NCI-H82 (cell line): ENCODE measurements around the gene SOX6.

Experiments
- DNase-seq: peaks from one replicate; lab custom pipeline; 2025; lab: John Stamatoyannopoulos, UW

The SOX6 gene

DNA sequence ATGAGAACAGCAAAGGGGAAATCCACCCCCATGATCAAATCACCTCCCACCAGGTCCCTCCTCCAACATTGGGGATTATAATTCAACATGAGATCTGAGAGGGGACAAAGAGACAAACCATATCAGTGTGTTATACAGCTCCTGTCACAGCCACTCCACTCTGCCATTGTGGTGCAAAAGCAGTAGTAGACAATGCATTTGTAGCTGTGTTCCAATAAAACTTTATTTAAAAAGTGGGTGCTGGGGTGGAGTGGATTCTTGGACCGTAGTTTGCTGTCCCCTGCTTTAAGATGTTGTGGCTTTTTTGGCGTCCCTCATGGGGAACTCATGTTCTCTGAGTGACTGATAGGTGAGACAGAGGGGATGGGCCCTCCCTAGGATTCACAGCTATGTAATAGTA is 399.1 kb downstream of the SOX6 start:
- no peak for DNase-seq

DNA sequence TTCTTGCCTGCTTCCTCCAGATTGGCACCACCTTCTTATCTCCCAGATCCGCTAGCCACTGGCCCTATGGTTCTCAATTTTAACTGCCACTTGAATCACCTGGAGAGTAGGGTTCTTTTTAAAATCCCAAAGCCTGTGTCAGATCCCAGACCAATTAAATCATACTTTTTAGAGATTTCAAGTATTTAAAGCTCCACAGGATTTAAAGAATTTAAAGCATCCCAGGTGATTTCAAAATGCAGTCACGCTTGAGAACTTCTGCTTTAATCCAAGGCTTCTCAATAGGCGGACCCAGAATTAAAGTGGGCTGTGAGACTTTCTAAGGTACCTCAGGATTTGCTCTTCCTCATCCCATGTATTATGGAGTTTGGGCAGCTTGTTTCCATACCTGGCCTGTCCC is 400.0 kb downstream of the SOX6 start:
- DNase-seq: no peak

DNA sequence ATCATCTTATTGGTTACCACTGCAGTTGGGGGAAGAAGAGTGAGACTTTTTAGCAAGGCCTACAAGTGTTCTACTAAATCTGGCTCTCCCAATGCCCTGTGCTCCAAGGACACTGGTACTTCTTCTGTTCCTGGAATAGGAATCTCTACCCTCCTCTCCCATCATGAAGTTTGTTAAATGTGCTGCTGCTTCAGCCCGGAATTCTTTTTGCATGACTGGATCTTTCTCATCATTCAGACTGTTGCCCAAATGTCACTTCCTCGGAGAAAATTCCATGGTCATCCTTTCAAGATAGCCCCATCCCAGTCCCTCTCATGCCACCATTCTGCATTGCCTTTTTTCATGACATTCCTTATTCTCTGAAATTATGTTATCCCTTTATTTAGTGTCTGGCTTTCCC is 400.8 kb downstream of the SOX6 start:
- no peak for DNase-seq

DNA sequence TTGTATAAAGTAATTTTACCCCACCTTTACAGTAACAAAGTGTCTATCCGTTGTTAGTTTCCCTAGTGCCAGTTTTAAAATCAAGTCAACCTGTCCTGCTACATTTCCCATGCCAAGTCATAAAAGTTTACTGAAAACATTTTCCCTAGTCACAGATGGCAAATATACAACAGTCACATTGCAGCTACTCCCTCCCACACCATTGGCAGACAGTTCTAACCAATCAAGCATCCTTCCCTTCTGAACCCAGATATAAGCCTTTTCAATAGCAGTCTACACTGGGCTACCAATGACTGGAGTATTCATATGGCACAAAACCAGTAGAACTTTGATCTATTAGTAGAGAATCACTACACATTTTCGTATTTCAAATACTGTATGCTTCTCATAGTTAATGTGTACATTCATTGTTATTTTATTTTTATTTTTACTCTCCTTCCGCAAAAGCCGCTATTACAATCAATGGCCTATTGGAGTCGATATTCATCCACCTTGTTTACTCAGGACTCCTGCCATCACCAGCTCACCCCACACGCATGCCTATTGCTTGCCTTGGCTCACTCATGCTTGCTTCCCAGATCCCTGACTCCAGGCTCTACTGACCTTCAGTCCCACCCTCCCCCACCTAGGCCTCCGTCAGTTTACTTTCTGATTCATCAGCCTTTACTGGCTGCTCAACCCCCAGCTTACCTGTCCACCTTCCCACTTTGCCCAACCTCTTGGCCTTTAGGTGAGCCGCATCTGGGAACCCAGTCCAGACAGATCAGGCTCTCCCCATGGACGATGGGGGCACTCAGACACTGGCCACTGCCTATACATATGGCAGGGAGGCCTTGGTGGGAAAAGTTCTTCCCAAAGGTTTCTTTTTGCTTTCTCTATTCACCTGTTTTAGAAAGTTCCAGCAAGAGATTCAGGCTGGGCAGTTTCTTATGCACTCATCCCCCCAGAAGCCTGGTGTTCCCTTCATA is 408.4 kb downstream of the SOX6 start:
- DNase-seq: no peak

DNA sequence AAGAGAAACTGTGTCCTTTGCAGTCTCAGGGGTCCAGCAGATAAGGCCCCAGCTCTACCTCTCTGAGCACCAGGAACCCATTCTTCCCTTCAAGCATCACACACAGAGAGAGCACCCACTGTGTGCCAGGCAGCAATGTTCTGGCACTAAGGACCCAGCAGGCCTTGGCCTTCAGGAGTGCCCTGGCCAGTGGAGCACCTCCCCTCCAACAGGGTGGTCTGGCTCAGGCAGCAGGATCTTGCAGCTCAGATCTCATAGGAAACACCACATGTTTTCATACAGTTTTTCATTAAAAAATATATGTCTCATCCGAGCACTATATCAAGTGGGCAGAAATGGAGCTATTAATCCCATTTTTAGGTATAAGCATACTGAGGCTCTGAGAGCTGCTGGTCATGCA is 410.6 kb downstream of the SOX6 start:
- DNase-seq: no peak

DNA sequence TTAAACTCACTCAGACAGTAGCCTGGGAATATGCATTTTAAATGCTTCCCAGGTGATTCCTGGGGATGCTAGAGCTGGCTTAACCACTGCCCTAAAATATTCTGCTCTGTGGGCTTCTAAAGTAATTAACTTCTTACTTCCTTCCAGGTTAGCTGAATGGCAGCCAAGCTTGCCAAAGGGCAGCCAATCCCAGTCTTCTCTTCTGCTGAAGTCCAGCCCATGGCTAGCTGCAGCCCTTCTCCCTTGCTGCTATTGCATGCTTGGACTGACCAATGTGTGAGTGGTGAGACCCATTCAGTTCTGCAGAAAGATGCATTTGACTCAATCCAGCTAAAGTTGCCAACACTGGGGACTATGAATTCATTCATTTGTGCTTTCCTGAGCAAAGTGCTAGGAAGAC is 411.9 kb downstream of the SOX6 start:
- no peak for DNase-seq

DNA sequence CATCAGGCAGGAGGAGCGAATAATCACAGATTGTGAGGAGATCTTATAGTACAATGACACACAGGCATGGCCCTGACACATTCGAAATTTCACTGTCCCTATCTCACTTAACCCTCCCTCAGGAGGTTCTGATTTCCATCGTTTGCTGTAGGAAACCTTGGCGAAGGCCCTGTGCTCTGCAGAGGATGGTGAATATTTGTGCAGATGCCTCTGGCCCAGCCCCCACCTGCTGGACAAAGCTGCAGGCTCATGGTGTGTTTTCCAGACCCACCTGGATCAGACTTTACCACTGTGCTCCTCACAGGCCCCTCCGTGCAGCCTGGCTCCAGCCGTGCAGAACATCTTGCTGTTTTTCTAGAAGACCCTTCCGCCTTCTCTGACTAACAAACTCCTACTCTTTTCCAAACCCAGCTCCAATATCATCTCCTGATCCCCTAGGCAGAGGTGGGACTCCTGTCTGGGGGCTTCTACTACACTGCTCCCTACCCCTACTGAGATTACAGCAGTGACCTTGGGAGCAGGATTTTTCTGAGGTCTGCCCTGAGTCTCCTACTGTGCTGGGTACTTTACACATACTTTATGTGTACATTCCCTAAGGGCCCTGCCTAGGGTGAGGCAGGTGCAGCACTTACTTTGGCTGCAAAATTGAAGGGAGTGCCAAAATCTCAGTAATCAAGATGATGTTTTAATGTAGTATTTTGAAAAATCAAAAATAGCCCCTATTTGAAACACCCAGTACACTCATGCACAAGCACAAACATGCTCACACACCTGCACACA is 412.7 kb downstream of the SOX6 start:
- no peak for DNase-seq

DNA sequence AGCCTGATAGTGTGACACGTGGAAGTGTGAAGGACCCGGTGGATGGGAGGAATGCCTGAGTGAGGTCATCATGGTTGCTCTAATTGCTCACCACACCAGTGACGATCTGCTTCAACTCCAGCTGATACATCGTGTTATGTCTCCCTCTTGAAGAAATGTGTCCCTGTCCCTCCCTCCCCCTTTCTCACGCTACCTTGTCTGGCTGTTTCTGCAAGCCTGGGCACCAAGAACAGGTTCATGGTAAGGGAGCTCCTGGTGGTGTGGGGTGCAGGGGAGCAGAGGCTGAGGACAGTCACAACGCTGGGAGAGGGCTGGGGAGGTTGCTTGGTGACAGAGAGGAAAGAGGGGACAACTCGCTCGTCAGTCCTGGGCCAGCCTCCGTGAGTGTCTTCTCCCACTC is 413.4 kb downstream of the SOX6 start:
- no peak for DNase-seq

DNA sequence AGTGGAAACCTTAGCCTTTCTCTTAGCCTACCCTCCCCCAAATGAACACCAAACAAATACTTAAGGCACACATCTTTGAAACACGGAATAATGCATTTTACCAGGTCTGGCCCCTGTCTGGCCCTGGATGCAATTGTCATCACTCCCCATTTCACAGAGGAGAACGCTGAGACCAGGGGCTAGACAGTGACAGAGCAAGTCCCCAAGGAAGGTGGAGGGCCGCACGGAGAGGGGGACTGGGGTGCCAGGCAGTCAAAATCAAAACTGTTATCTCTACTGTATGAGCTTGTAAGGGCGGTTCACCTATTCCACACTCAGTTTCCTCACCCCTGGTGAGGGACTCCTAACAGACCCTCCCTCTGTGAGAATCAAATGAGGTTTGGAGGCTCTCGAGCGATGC is 414.2 kb downstream of the SOX6 start:
- DNase-seq: no peak

DNA sequence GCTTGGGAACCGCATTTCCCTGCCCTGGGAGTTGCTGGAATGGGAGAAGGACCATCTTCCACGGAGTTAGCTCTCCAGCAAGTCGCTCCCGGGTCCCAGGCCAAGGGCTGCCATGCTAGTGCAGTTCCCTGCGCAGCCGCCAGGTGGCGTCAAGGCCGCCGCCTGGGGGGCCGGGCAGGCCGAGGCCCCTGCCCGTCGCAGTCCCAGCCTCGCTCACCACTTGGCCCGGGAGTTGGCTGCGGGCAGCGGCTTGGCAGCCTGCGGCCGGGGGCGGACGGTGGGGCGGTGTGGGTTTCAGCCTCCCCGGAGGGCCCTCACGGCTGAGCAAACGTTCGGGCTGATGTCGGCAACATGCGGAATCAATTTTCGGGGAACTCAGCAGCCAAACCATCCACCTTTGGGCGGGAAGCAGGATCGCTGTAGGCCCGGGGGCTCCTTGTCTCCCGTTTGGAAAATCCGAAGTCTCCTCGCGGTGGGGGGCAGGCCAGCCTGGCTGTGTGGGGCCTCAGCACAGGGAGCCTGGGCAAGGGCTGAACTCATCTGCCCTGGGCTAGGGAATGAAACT is 415.1 kb downstream of the SOX6 start:
- no peak for DNase-seq

DNA sequence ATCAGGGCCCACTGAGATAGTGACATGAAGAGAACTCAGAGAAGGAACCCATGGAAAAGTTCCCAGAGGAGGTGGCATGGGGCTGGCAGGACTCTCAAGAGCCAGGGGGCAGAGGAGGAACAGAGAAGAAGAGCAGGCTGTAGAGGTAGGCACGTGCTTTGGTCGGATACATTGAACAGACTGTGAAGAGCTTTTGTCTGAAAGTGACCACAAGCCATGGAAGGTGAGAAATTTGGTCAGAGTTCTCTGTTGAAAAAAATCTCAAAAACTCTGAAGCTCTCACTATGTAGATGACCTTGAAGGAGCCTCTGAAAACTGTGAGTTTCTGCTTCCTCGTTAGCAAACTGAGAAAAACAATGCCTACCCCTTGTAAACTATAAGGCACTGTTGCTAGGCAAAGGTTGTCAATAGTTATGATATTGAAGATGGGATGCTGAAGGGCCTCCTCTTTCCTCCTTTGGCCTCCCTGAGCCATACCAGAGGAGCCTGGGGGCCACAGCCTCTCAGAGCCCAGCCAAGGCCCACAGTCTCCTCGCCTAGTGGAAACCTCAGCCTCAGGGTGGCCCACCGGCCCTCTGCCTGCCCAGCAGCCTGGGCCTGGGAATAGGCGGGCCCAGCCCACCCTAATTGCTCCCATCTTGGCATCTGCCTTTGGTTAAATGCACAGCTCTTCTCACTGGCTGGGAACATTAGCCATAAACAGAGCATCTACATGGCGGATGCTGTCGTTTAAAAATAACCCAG is 415.7 kb downstream of the SOX6 start:
- DNase-seq: no peak

DNA sequence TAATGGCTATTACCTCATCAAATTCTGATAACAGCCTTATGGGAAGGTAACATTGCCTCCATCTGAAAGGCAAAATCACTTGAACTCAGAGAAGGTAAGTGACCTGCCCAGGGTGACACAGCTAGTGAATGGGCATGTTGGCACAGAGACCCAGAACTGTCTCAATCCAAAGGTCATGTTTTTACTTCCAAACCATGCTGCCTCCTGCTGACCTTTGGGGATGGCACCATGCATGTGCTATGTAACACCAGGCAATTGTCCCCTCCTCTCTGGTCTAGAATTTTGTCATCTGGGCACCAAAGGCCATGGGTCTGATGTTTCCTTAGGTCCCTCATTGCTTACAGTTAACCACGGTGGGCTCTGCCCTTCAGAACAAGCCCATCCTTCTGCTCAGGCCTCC is 417.4 kb downstream of the SOX6 start:
- no peak for DNase-seq

DNA sequence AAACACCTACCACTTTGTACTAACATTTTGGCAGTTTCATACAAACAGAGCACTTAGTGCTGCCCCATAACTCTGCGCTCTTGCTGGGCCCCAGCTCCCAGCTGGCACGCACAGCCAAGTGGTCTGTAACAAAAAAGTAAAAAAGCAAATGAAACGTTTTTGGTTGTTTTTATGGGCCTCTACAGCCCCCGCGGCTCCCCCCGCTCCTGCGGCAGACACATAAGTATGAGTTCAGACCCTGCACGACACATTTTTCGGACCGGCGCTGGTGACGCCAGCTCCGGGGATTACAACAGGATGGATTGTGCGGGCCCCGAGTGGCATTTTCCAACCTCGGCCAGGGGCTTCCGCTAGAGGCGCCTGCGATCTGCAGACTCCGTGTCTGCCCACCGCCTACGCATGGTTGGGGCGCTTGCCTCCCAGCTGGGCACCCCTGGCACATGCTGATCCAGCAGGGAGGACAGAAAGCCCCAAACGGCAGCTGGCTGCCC is 418.2 kb downstream of the SOX6 start:
- DNase-seq: no peak

DNA sequence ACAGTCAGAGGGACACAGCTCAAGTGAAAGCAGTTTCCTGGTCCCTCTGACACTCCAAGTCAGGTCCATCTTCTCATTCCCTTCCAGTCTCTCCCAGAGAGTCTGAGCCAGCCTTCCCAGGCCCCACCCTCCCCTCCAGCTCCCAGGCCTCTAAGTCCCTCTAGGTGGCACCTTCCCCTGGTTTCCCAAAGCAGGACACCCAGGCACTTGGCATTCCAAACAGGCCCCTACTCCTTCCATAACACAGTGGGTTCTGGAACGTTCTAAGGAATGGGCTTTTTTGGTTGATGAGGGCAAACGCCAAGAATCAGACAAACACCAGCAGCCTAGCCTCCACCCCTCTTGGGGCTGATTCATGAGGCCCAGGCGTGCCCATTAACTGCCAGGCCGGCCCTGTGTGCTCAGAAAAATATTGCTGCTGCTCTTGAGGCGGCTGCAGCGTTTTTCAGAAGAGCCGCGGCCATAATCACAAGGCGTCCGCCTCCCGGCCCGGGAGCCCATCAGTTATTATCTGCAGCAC is 418.7 kb downstream of the SOX6 start:
- no peak for DNase-seq

DNA sequence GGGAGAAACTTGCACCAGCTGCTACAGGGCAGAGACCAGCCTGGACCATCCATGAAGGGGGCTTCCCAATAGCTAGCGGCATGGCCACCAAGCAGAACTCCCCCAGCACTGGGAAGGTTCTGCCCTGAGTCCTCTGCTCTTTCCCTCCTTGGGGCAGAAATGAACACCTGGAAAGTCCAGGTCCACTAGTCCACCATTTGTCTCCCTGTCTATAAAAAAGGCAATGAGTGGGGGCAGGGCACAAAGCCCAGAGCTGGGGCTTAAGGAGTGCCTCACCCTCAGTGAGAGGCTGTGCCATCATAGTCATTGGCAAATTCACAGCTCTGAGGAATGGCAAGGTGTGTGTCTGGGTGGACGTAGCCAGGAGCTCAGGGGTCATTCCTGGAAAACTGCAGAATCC is 420.3 kb downstream of the SOX6 start:
- no peak for DNase-seq

DNA sequence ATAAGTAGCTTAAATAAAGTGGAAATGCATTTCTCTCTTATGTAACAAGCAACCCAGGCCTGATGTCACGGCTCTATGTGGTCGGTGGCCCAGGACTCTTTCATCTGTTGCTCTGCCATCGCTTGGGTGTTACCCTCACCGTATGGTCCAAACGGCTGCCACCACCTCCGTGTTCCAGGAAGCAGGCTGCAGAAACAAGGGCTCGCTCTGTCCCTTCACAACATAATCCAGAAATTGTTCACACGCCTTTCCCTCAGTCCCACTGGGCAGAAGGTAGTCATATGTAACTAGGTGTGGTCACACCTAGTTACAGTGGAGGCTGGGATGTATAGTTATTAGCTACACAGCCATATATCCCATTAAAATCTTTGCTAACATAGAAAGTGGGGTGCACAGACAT is 421.0 kb downstream of the SOX6 start:
- DNase-seq: no peak

DNA sequence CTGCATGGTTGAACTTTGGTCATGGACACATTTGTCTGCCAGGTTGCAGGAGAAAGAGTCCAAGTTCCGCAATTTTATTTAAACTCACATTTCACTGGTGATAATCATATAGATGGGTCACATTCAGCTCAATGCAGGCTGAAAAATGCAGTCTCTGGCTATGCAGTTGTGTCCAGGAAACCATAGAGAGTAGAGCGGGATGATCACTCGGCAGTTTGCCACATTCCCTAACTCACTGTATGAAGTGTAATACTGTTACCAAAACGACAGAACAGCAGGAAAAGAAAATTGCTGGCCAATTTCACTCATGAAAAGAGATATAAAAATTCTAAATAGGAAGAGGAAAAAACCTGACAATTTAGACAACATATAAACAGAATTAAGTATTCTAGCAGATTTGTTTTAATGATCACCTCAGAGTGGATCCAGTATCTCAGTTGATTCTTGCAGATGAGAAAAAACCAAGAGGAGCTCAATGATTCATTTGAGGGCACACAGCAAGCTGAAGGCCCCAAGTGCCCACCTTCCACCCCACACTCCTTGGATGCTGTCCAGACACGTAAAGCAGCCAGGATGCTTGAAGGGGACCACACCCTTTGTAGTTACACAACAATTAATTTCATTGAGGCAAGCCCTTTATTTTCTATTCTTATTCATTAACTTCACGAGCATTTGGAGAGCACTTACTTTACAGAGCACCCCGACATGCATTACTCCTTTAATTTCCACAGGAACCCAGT is 422.3 kb downstream of the SOX6 start:
- DNase-seq: no peak

DNA sequence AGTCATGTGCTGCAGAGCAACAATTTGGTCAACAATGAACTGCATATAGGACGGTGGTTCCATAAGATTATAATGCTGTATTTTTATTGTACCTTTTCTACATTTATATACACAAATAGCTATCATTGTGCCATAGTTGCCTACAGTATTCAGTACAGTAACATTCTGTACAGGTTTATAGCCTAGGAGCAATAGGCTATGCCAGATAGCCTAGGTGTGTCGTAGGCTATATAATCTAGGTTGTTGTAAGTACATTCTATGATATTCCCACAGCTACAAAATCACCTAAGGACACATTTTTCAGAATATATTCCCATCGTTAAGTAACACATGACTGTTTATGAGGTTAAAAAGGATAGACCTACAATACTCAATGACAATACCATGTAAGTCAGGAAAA is 423.9 kb downstream of the SOX6 start:
- no peak for DNase-seq

DNA sequence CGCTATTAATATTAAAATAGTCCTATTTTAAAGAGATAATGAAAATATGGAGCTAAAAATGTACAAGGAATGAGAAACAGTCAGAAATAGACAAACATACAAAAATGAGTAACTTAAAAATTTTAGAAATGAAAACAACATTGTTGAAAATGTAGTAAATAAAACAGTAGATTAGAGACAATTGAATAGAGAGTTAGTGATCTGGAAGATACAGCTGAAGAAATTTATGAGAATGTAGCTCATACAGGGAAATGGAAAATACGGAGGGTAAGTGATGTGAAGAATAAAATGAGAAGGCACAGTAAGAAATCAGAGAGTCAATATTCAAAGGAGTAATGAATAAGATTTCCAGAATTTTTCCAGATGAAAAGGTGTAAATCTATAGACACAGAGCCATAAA is 424.8 kb downstream of the SOX6 start:
- DNase-seq: no peak

DNA sequence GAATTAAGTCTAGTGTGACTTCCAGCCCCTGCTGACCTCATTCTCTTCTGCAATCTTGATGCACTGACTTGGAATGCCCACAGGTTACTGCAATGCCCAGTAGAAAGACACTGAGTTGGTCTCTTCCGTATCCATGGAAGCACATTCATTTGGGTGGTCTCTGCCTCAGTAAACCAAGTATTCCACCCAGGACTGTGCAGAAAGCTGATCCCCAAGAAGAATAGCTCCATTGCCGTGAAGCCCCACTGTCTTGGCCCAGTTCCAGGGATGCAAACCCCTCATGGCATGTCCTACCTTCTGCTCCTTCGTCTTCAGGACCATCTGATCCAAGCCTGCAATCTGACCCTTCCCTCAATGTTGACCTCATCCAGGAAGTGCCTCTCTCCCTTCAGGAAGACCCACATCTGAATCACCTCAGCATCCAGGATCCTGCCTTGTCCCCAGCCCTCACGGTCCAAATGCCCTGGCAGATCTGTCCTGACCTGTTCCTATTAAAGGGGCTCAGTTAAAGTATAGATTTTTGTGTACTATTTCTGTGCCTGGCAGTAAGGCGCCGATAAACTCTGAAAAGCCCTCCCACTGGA is 425.8 kb downstream of the SOX6 start:
- DNase-seq: no peak
